Transverse colon (tissue), 4 donors: Measurements from ENCODE around the gene PDCD11.

Source experiments
- POLR2AphosphoS5 ChIP-seq, 3 donors: sonication (generic); formaldehyde crosslinking; IDR thresholded peaks; one replicate each; pipeline ENCODE4 v1.6.1; 2016; ENCODE audit warnings: antibody characterized with exemption in 3 of 3
- TF ChIP-seq, protein P1 (sequence below), 5 experiments: fragments of 200-600 bp in 3 of 5; fragments of 450-650 bp in 2 of 5; sonication (generic) in 3 of 5; IDR thresholded peaks; 1 replicate in 2 of 5; 2 replicates in 3 of 5; pipeline ENCODE4 v1.5.1; 2016 to 2017; ENCODE audit warnings: antibody characterized with exemption in 5 of 5, inconsistent platforms in 3 of 5, mild to moderate bottlenecking in 2 of 5, moderate library complexity in 1 of 5

GRCh38 chr10:103457896-103458583, 61.6 kb downstream of the PDCD11 start:
- no peak for TF ChIP-seq POLR2AphosphoS5 (IDR thresholded peaks at IDR 0.05)
- TF ChIP-seq, protein P1, sequence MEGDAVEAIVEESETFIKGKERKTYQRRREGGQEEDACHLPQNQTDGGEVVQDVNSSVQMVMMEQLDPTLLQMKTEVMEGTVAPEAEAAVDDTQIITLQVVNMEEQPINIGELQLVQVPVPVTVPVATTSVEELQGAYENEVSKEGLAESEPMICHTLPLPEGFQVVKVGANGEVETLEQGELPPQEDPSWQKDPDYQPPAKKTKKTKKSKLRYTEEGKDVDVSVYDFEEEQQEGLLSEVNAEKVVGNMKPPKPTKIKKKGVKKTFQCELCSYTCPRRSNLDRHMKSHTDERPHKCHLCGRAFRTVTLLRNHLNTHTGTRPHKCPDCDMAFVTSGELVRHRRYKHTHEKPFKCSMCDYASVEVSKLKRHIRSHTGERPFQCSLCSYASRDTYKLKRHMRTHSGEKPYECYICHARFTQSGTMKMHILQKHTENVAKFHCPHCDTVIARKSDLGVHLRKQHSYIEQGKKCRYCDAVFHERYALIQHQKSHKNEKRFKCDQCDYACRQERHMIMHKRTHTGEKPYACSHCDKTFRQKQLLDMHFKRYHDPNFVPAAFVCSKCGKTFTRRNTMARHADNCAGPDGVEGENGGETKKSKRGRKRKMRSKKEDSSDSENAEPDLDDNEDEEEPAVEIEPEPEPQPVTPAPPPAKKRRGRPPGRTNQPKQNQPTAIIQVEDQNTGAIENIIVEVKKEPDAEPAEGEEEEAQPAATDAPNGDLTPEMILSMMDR (IDR thresholded peaks at IDR 0.05): no peak
